Measurements from ENCODE around the gene PRKAG2.

Gene PRKAG2

GRCh38 chr7:151631953-151632749 is 244.8 kb downstream of the PRKAG2 start:
- H3K27ac ChIP-seq (ENCODE audit: low read depth, low read length, poor library complexity, severe bottlenecking): no peak overlapping the region
- peaks cover 6% of the 10 kb centered on the region; the same call in 1 of the 2 replicates for H3K27me3 ChIP-seq (ENCODE audit: insufficient read depth, low read length)
- H3F3A ChIP-seq (ENCODE audit: insufficient read depth, low read length): no peaks in the 10 kb centered on the region
- TF ChIP-seq, protein P1, sequence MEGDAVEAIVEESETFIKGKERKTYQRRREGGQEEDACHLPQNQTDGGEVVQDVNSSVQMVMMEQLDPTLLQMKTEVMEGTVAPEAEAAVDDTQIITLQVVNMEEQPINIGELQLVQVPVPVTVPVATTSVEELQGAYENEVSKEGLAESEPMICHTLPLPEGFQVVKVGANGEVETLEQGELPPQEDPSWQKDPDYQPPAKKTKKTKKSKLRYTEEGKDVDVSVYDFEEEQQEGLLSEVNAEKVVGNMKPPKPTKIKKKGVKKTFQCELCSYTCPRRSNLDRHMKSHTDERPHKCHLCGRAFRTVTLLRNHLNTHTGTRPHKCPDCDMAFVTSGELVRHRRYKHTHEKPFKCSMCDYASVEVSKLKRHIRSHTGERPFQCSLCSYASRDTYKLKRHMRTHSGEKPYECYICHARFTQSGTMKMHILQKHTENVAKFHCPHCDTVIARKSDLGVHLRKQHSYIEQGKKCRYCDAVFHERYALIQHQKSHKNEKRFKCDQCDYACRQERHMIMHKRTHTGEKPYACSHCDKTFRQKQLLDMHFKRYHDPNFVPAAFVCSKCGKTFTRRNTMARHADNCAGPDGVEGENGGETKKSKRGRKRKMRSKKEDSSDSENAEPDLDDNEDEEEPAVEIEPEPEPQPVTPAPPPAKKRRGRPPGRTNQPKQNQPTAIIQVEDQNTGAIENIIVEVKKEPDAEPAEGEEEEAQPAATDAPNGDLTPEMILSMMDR (IDR thresholded peaks at IDR 0.05; ENCODE audit: low read length): no peak
- no peak for TF ChIP-seq EZH2 (IDR thresholded peaks at IDR 0.05; ENCODE audit: borderline replicate concordance, low read length)
- no peak overlapping the region for H3K9ac ChIP-seq (ENCODE audit: low read length)
- H3K36me3 ChIP-seq (ENCODE audit: insufficient read depth, low read length): no peaks in the 10 kb centered on the region
- H4K20me1 ChIP-seq (ENCODE audit: insufficient read depth, low read length): no peaks in the 10 kb centered on the region
- H3K9me3 ChIP-seq (ENCODE audit: low read length): peaks cover 6% of the 10 kb centered on the region; the same call in 1 of the 2 replicates
- no peaks in the 10 kb centered on the region for H3K9me2 ChIP-seq (ENCODE audit: low read depth, low read length)
- no peak overlapping the region for H2AFZ ChIP-seq (ENCODE audit: low read length)
- H3K4me1 ChIP-seq (ENCODE audit: insufficient read depth, low read length, severe bottlenecking): no peaks in the 10 kb centered on the region
- no peak overlapping the region for H3K4me2 ChIP-seq (ENCODE audit: low read length)
- H3K79me2 ChIP-seq (ENCODE audit: insufficient read depth, low read length): no peaks in the 10 kb centered on the region
- no peak overlapping the region for H3K4me3 ChIP-seq (ENCODE audit: low read depth, low read length, poor library complexity, severe bottlenecking)

GRCh38 chr7:151631570-151631952 is 245.4 kb downstream of the PRKAG2 start:
- no peak overlapping the region for H3K27ac ChIP-seq (ENCODE audit: low read depth, low read length, poor library complexity, severe bottlenecking)
- peaks cover 6% of the 10 kb centered on the region; the same call in 1 of the 2 replicates for H3K9me3 ChIP-seq (ENCODE audit: low read length)
- H4K20me1 ChIP-seq (ENCODE audit: insufficient read depth, low read length): no peaks in the 10 kb centered on the region
- H3K9ac ChIP-seq (ENCODE audit: low read length): no peak overlapping the region
- no peak overlapping the region for H2AFZ ChIP-seq (ENCODE audit: low read length)
- no peaks in the 10 kb centered on the region for H3K4me1 ChIP-seq (ENCODE audit: insufficient read depth, low read length, severe bottlenecking)
- H3F3A ChIP-seq (ENCODE audit: insufficient read depth, low read length): no peaks in the 10 kb centered on the region
- peaks cover 6% of the 10 kb centered on the region; the same call in 1 of the 2 replicates for H3K27me3 ChIP-seq (ENCODE audit: insufficient read depth, low read length)
- TF ChIP-seq, protein P1 (IDR thresholded peaks at IDR 0.05; ENCODE audit: low read length): no peak
- no peak for TF ChIP-seq EZH2 (IDR thresholded peaks at IDR 0.05; ENCODE audit: borderline replicate concordance, low read length)
- no peak overlapping the region for H3K4me3 ChIP-seq (ENCODE audit: low read depth, low read length, poor library complexity, severe bottlenecking)
- no peaks in the 10 kb centered on the region for H3K36me3 ChIP-seq (ENCODE audit: insufficient read depth, low read length)
- H3K79me2 ChIP-seq (ENCODE audit: insufficient read depth, low read length): no peaks in the 10 kb centered on the region
- H3K4me2 ChIP-seq (ENCODE audit: low read length): no peak overlapping the region
- no peaks in the 10 kb centered on the region for H3K9me2 ChIP-seq (ENCODE audit: low read depth, low read length)

DNA sequence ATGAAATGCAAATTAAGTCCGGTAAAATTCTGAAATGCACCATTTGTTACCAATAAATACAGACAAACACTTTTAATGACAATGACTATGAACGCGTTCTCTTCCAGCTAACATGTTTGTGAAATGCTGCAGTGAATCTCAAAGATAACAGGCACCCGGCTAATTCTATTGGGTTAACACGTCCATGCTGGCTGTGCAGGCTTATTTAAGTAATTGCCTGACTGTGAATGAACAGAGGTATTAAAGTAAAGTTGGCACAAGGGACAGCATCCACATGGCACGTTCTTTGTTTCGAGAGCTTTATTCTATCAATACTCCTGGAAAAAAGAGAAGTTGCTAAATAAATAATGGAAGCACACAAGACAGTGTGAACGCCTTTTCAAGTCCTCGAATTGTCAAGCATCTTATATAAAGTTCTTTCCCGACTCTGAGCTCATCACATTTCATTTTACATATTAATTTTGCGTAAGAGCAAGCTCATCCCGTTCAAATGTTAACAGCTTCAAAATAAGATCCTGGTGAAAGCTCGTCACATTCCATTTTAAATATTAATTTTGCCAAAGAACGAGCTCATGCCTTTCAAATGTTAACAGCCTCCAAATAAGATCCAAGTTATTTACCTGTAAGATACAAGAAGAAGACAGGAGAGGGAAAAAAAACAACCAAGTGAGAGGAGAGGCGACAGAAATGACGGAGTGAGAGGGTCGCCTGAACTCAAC is 245.9 kb downstream of the PRKAG2 start:
- Histone ChIP-seq H3K36me3 (ENCODE audit: insufficient read depth, low read length) (no peaks in the 10 kb centered on the region), H3K4me1 (ENCODE audit: insufficient read depth, low read length, severe bottlenecking) (no peaks in the 10 kb centered on the region), H3K4me3 (ENCODE audit: low read depth, low read length, poor library complexity, severe bottlenecking) (no peak overlapping the region), H3K9me2 (ENCODE audit: low read depth, low read length) (no peaks in the 10 kb centered on the region), H3K9me3 (ENCODE audit: low read length) (peaks cover 6% of the 10 kb centered on the region; the same call in 1 of the 2 replicates), H2AFZ (ENCODE audit: low read length) (no peak overlapping the region), H4K20me1 (ENCODE audit: insufficient read depth, low read length) (no peaks in the 10 kb centered on the region), H3K9ac (ENCODE audit: low read length) (no peak overlapping the region), H3K27me3 (ENCODE audit: insufficient read depth, low read length) (peaks cover 6% of the 10 kb centered on the region; the same call in 1 of the 2 replicates), H3K79me2 (ENCODE audit: insufficient read depth, low read length) (no peaks in the 10 kb centered on the region), H3K27ac (ENCODE audit: low read depth, low read length, poor library complexity, severe bottlenecking) (no peak overlapping the region), H3F3A (ENCODE audit: insufficient read depth, low read length) (no peaks in the 10 kb centered on the region), H3K4me2 (ENCODE audit: low read length) (no peak overlapping the region)
- TF ChIP-seq, protein P1 (IDR thresholded peaks at IDR 0.05; ENCODE audit: low read length): no peak
- no peak for TF ChIP-seq EZH2 (IDR thresholded peaks at IDR 0.05; ENCODE audit: borderline replicate concordance, low read length)

Measured in OCI-LY1 (cell line).